IPS-20b (cell line): Measurements from ENCODE around the gene ATXN2L.
"Not testable (repeated sequence)": the region's sequence is repeated elsewhere in the genome, so short reads cannot be mapped to it uniquely, and the experiment has no call there.

Experiments used
- H3K27ac ChIP-seq: one replicate; pipeline ENCODE4 v1.5.1; 2013; ENCODE audit warnings: low read length
- H3K27me3 ChIP-seq: 2 replicates; pipeline ENCODE4 v1.6.1; 2013; ENCODE audit warnings: mild to moderate bottlenecking, low read length, inconsistent platforms; ENCODE audit not compliant: insufficient read depth
- H3K36me3 ChIP-seq: 2 replicates; pipeline ENCODE4 v1.6.1; 2013; ENCODE audit warnings: low read depth, mild to moderate bottlenecking, inconsistent platforms, low read length, moderate library complexity; ENCODE audit not compliant: insufficient read depth
- H3K4me1 ChIP-seq: 2 replicates; pipeline ENCODE4 v1.6.1; 2013; ENCODE audit warnings: mild to moderate bottlenecking, control low read depth, inconsistent platforms, low read length, moderate library complexity; ENCODE audit not compliant: insufficient read depth
- H3K4me3 ChIP-seq: 2 replicates; pipeline ENCODE4 v1.5.1; 2013; ENCODE audit warnings: mild to moderate bottlenecking, low read length, inconsistent platforms
- H3K9ac ChIP-seq: 2 replicates; pipeline ENCODE4 v1.6.1; 2013; ENCODE audit warnings: low read depth, mild to moderate bottlenecking, inconsistent platforms, low read length, moderate library complexity
- H3K9me3 ChIP-seq: 2 replicates; pipeline ENCODE4 v1.6.1; 2013; ENCODE audit warnings: mild to moderate bottlenecking, low read depth, low read length, inconsistent platforms; ENCODE audit not compliant: insufficient read depth

The ATXN2L gene

GRCh38 chr16:28876973-28877654 lies 54.3 kb downstream of the ATXN2L start:
- Histone ChIP-seq H3K4me3 (no peak overlapping the region), H3K27ac (no peak overlapping the region), H3K9me3 (no peaks in the 10 kb centered on the region), H3K27me3 (peaks cover 15% of the 10 kb centered on the region), H3K4me1 (peaks cover 7% of the 10 kb centered on the region; the same call in 1 of the 2 replicates), H3K36me3 (peaks cover 17% of the 10 kb centered on the region), H3K9ac (peak overlapping the region; percentile 21; the same call in 1 of the 2 replicates)

DNA sequence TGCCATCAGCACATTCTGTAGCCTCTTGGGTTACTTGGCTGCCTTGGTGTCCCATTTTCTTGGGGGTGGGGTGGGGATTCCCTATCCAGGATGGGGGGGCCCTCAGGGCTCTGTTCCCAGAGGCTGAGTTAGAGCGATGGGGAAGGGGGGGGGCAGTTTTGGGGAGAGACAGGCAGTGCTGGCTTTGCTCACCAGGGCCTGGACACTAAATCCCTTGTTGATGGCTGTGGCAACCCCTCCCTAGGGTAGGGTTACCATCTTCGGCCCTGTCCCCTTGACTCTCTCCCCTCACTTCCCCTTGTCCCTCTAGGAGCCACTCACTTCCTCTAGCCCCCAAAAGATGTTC lies 54.8 kb downstream of the ATXN2L start:
- H3K4me3 ChIP-seq: no peak overlapping the region
- no peaks in the 10 kb centered on the region for H3K9me3 ChIP-seq
- no peak overlapping the region; the same call in 1 of the 2 replicates for H3K9ac ChIP-seq
- H3K27me3 ChIP-seq: peaks cover 15% of the 10 kb centered on the region
- peaks cover 7% of the 10 kb centered on the region; the same call in 1 of the 2 replicates for H3K4me1 ChIP-seq
- H3K27ac ChIP-seq: no peak overlapping the region
- peaks cover 13% of the 10 kb centered on the region for H3K36me3 ChIP-seq

GRCh38 chr16:28878083-28878926 lies 55.5 kb downstream of the ATXN2L start, which contains the start of gene ATP2A1:
ATP2A1 (plus strand) TSS chr16:28878488; CDS start chr16:28878672, 184 bp downstream.
- peak within 1 kb of the TSS; percentile 96 for H3K4me3 ChIP-seq
- peaks cover 8% of the 10 kb centered on the region for H3K36me3 ChIP-seq
- H3K9ac ChIP-seq: peak within 1 kb of the TSS; percentile 97
- peaks cover 8% of the 10 kb centered on the region; the same call in 1 of the 2 replicates for H3K4me1 ChIP-seq
- no peaks in the 10 kb centered on the region for H3K9me3 ChIP-seq
- peaks cover 15% of the 10 kb centered on the region for H3K27me3 ChIP-seq
- peak within 1 kb of the TSS; percentile 34 for H3K27ac ChIP-seq

DNA sequence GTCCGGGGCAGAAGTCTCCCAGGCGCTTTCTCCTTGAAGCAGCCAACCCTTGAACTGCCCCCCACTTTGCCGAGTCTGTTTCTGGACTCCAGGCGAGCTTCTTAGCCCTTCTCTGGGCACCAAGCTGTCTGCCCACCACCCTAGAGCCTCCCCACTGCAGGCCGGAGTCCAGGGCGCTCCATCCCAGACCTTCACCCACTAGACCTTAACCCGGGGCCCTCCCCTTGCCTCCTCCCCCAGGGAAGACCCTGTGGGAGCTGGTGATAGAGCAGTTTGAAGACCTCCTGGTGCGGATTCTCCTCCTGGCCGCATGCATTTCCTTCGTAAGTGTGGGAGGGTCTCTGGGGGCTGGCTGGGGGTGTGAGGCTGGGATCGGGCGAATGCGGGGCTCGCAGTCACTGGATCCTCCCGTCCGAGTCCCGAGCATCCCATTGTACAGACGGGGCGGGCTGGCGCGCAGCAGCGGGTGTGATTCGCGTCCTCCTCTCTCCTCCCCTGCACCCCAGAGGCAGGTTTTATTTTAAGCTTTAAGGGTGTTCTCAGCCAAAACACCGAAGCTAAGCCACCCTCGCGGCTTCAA lies 56.6 kb downstream of the ATXN2L start:
- Histone ChIP-seq H3K27me3 (peaks cover 15% of the 10 kb centered on the region), H3K27ac (peak overlapping the region; percentile 34), H3K4me1 (peaks cover 12% of the 10 kb centered on the region; the same call in 1 of the 2 replicates), H3K4me3 (peak overlapping the region; percentile 96), H3K9me3 (no peaks in the 10 kb centered on the region), H3K9ac (peak overlapping the region; percentile 97), H3K36me3 (peaks cover under 1% of the 10 kb centered on the region; the same call in 1 of the 2 replicates)

DNA sequence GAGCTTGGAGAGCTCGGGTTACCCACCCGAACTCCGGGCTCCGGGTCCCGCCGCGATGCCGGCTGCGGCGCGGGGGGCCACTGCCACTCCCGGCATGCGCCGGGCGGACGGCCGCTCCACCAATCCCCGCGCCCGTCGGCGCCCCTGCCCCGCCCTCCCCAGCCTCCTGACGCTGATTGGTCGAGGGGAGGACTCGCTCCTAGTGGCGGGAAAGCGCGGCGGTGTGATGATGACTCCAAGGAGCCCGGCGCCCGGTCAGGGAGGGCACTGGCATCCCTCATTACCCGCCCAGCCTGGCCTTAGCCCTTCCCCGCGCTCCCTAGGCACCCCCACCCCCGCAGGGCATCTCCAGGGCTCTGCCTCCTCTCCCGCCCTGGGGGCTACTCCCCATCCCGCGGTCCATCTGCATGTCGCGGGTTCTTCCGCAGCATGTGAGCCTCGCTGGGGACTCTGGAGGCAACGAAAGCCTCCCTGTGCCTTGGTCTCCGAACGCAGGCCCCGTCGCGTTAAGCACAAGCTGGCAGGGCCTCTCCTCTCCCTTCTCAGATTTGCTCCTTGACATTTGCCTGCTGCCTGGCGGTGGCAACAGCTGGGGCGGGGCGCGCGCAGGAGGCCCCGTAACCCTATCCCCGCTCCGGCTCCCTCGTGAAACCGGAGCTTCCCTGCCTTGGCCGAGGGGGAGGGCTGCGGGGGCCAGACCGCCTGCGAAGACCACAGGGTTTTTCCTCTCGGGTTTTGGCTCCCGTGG lies 57.2 kb downstream of the ATXN2L start:
- Histone ChIP-seq H3K4me1 (peaks cover 12% of the 10 kb centered on the region; the same call in 1 of the 2 replicates), H3K9me3 (no peaks in the 10 kb centered on the region), H3K27me3 (peaks cover 15% of the 10 kb centered on the region), H3K36me3 (no peaks in the 10 kb centered on the region), H3K4me3 (peak overlapping the region; percentile 96), H3K9ac (peak overlapping the region; percentile 97), H3K27ac (peak overlapping the region; percentile 35)

DNA sequence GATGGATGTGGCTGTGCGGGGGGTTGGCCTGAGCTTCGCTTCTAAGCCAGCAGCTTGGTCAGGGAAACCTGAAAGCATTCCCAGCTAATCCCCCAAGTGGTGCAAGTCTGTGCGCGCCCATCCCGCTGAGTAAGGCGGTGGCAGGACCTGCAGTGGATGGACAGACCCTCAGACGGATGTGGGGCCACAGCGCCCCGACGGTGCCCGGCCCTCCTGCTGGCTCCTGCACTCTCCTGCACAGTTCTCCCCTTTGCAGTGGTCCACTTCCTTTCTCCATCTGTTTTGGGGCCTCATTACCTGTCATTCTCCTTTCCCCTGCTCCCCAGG lies 57.8 kb downstream of the ATXN2L start:
- H3K36me3 ChIP-seq: no peaks in the 10 kb centered on the region
- peak overlapping the region; percentile 81; the same call in 1 of the 2 replicates for H3K9ac ChIP-seq
- H3K27ac ChIP-seq: no peak overlapping the region
- peaks cover 15% of the 10 kb centered on the region for H3K27me3 ChIP-seq
- H3K9me3 ChIP-seq: no peaks in the 10 kb centered on the region
- peaks cover 12% of the 10 kb centered on the region; the same call in 1 of the 2 replicates for H3K4me1 ChIP-seq
- H3K4me3 ChIP-seq: peak overlapping the region; percentile 96; the same call in 1 of the 2 replicates

GRCh38 chr16:28880955-28881354 lies 58.2 kb downstream of the ATXN2L start:
- Histone ChIP-seq H3K9ac (no peak overlapping the region; the same call in 1 of the 2 replicates), H3K4me3 (peak overlapping the region; percentile 96; the same call in 1 of the 2 replicates), H3K27ac (no peak overlapping the region), H3K9me3 (no peaks in the 10 kb centered on the region), H3K27me3 (peaks cover 15% of the 10 kb centered on the region), H3K4me1 (peaks cover 12% of the 10 kb centered on the region; the same call in 1 of the 2 replicates), H3K36me3 (no peaks in the 10 kb centered on the region)

- not testable (repeated sequence) for H3K36me3 ChIP-seq, H3K9ac ChIP-seq, H3K4me3 ChIP-seq, H3K27ac ChIP-seq, H3K9me3 ChIP-seq
- Histone ChIP-seq H3K27me3 (peaks cover 15% of the 10 kb centered on the region), H3K4me1 (peaks cover 12% of the 10 kb centered on the region; the same call in 1 of the 2 replicates)
Observed at GRCh38 chr16:28881565-28881964, 58.8 kb downstream of the ATXN2L start.

DNA sequence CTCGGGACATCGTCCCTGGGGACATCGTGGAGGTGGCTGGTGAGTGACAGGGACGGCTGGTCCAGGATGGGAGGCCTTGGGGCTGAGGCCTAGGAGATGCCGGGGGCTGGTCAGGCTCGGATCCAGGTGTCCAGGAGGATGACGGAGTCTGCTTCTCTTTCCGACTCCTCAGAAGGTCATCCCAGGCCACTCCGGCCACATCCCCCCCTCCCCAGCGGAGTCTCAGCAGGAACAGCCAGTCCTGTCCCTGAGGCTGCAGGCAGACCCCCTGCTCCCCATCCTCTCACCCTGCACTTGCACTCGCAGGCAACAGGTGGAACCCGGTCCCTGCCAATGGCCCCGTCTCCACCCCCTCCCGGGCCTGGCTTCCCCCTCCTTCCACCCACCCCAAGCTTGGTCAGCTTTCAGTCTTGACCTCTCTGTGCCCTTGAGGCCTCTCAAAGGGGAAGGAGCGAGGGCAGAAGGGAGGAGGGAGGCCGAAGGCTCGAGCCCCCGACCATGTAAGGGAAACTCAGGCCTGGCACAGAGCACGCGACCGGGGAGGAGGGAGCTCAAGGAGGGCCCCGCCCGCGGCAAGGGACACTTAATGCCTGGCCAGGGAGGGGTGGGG lies 59.9 kb downstream of the ATXN2L start:
- no peaks in the 10 kb centered on the region for H3K36me3 ChIP-seq
- peak overlapping the region; percentile 2; the same call in 1 of the 2 replicates for H3K9ac ChIP-seq
- H3K27ac ChIP-seq: no peak overlapping the region
- no peaks in the 10 kb centered on the region for H3K9me3 ChIP-seq
- no peak overlapping the region for H3K4me3 ChIP-seq
- peaks cover 15% of the 10 kb centered on the region for H3K27me3 ChIP-seq
- peaks cover 12% of the 10 kb centered on the region; the same call in 1 of the 2 replicates for H3K4me1 ChIP-seq

GRCh38 chr16:28883221-28883996 lies 60.6 kb downstream of the ATXN2L start:
- Histone ChIP-seq H3K27ac (no peak overlapping the region), H3K27me3 (peaks cover 15% of the 10 kb centered on the region), H3K9ac (peak overlapping the region; percentile 2; the same call in 1 of the 2 replicates), H3K36me3 (no peaks in the 10 kb centered on the region), H3K4me3 (no peak overlapping the region), H3K4me1 (peaks cover 10% of the 10 kb centered on the region; the same call in 1 of the 2 replicates), H3K9me3 (no peaks in the 10 kb centered on the region)
